WTC11 (cell line): ENCODE results near the gene SPACA7. TPM values are rescaled to one million over a fixed set of nuclear protein-coding genes. Genes with fewer than 3 reads are reported as not detected.

Experiments used
- ATAC-seq: fragments of 200-7000 bp; cut with Tn5 transposase; 2 replicates; pipeline ENCODE4 v1.10.0; 2021; ENCODE audit warnings: mild to moderate bottlenecking, moderate library complexity
- CTCF ChIA-PET: fragments of 300-600 bp; sonication (Branson Sonifier 250); formaldehyde crosslinking; loops from one replicate; lab custom pipeline; 2021; ENCODE audit warnings: antibody characterized with exemption; lab: Charles Lee
- POLR2A ChIA-PET: fragments of 350-600 bp; sonication (Branson Sonifier 250); formaldehyde crosslinking; loops from one replicate; lab custom pipeline; 2021; ENCODE audit warnings: antibody characterized with exemption; lab: Charles Lee
- DNase-seq: peaks from one replicate; pipeline ENCODE4 v3.0.0; 2021; ENCODE audit warnings: low spot score
- H3K27ac Mint-ChIP-seq: 2 replicates; pipeline ENCODE4 v1.8.0; 2021; ENCODE audit warnings: mixed read lengths
- H3K27me3 Mint-ChIP-seq: 2 replicates; pipeline ENCODE4 v1.8.0; 2021; ENCODE audit warnings: low read depth, mild to moderate bottlenecking, moderate library complexity, mixed read lengths
- H3K36me3 Mint-ChIP-seq: 2 replicates; pipeline ENCODE4 v1.8.0; 2021; ENCODE audit warnings: mixed read lengths
- H3K4me1 Mint-ChIP-seq: 2 replicates; pipeline ENCODE4 v1.8.0; 2022; ENCODE audit warnings: mixed read lengths
- H3K4me3 Mint-ChIP-seq: 2 replicates; pipeline ENCODE4 v1.8.0; 2021; ENCODE audit warnings: mild to moderate bottlenecking, moderate library complexity, mixed read lengths
- H3K9me3 Mint-ChIP-seq: 2 replicates; pipeline ENCODE4 v1.8.0; 2021; ENCODE audit warnings: mixed read lengths
- ARID4B ChIP-seq: sonication (generic); formaldehyde crosslinking; IDR thresholded peaks from 2 replicates; pipeline ENCODE4 v1.8.0; 2023; ENCODE audit warnings: missing genetic modification reagents, mild to moderate bottlenecking, borderline replicate concordance
- CREB1 ChIP-seq: sonication (generic); formaldehyde crosslinking; IDR thresholded peaks from 2 replicates; pipeline ENCODE4 v1.8.0; 2023; ENCODE audit warnings: mild to moderate bottlenecking, missing genetic modification reagents
- CREM ChIP-seq: sonication (generic); formaldehyde crosslinking; IDR thresholded peaks from 2 replicates; pipeline ENCODE4 v1.8.1; 2022; ENCODE audit warnings: mild to moderate bottlenecking, missing genetic modification reagents, moderate library complexity
- E2F4 ChIP-seq: sonication (generic); formaldehyde crosslinking; IDR thresholded peaks from 2 replicates; pipeline ENCODE4 v1.8.1; 2022; ENCODE audit warnings: low read depth, mild to moderate bottlenecking, moderate library complexity, missing genetic modification reagents, borderline replicate concordance
- EMX1 ChIP-seq: fragments of 250-450 bp; sonication (Bioruptor Pico); IDR thresholded peaks from 2 replicates; pipeline ENCODE4 v1.8.0; 2021; ENCODE audit warnings: mild to moderate bottlenecking
- ERG ChIP-seq: fragments of 250-450 bp; sonication (Bioruptor Pico); IDR thresholded peaks from 2 replicates; pipeline ENCODE4 v1.8.0; 2021; ENCODE audit warnings: mild to moderate bottlenecking
- ESRRA ChIP-seq: sonication (generic); formaldehyde crosslinking; IDR thresholded peaks from 2 replicates; pipeline ENCODE4 v1.8.1; 2022; ENCODE audit warnings: mild to moderate bottlenecking, missing genetic modification reagents, borderline replicate concordance
- FOXP1 ChIP-seq: sonication (generic); formaldehyde crosslinking; IDR thresholded peaks from 2 replicates; pipeline ENCODE4 v1.8.0; 2022; ENCODE audit warnings: missing genetic modification reagents, mild to moderate bottlenecking, moderate library complexity, borderline replicate concordance
- GTF2I ChIP-seq: fragments of 250-450 bp; sonication (Bioruptor Pico); conservative IDR thresholded peaks from 2 replicates; pipeline ENCODE4 v1.4.0; 2021; ENCODE audit warnings: mild to moderate bottlenecking
- NFYB ChIP-seq: sonication (generic); formaldehyde crosslinking; conservative IDR thresholded peaks from 2 replicates; pipeline ENCODE4 v1.8.0; 2022; ENCODE audit warnings: low read depth, missing genetic modification reagents
- NR2C2 ChIP-seq: sonication (generic); formaldehyde crosslinking; IDR thresholded peaks from 2 replicates; pipeline ENCODE4 v1.8.0; 2022; ENCODE audit warnings: mild to moderate bottlenecking, missing genetic modification reagents
- OVOL2 ChIP-seq: fragments of 250-450 bp; sonication (Bioruptor Pico); IDR thresholded peaks from 2 replicates; pipeline ENCODE4 v1.9.0; 2021; ENCODE audit warnings: mild to moderate bottlenecking, borderline replicate concordance
- SMAD4 ChIP-seq: sonication (generic); formaldehyde crosslinking; IDR thresholded peaks from 2 replicates; pipeline ENCODE4 v1.8.0; 2022; ENCODE audit warnings: mild to moderate bottlenecking, missing genetic modification reagents
- SP1 ChIP-seq: sonication (generic); formaldehyde crosslinking; conservative IDR thresholded peaks from 2 replicates; pipeline ENCODE4 v1.8.1; 2022; ENCODE audit warnings: missing genetic modification reagents
- TCF7 ChIP-seq: sonication (generic); formaldehyde crosslinking; IDR thresholded peaks from 2 replicates; pipeline ENCODE4 v1.8.0; 2022; ENCODE audit warnings: mild to moderate bottlenecking, low read depth, missing genetic modification reagents, moderate library complexity
- TEAD1 ChIP-seq: sonication (generic); formaldehyde crosslinking; IDR thresholded peaks from 2 replicates; pipeline ENCODE4 v1.8.0; 2022; ENCODE audit warnings: mild to moderate bottlenecking, missing genetic modification reagents
- TEAD4 ChIP-seq: sonication (generic); formaldehyde crosslinking; IDR thresholded peaks from 2 replicates; pipeline ENCODE4 v1.8.0; 2022; ENCODE audit warnings: mild to moderate bottlenecking, missing genetic modification reagents
- USF1 ChIP-seq: sonication (generic); formaldehyde crosslinking; IDR thresholded peaks from 2 replicates; pipeline ENCODE4 v1.8.0; 2022; ENCODE audit warnings: mild to moderate bottlenecking, missing genetic modification reagents
- ZMAT4 ChIP-seq: fragments of 250-450 bp; sonication (Bioruptor Pico); IDR thresholded peaks from 2 replicates; pipeline ENCODE4 v1.9.0; 2021; ENCODE audit warnings: mild to moderate bottlenecking
- ZNF138 ChIP-seq: sonication (generic); formaldehyde crosslinking; conservative IDR thresholded peaks from 2 replicates; pipeline ENCODE4 v1.8.1; 2022; ENCODE audit warnings: mild to moderate bottlenecking, moderate library complexity, missing genetic modification reagents
- ZNF219 ChIP-seq: sonication (generic); formaldehyde crosslinking; IDR thresholded peaks from 2 replicates; pipeline ENCODE4 v1.8.0; 2023; ENCODE audit warnings: missing genetic modification reagents, mild to moderate bottlenecking, borderline replicate concordance
- total RNA-seq: library from RNA; stranded (reverse); gene quantifications from 3 replicates; pipeline ENCODE4 v1.2.3, GENCODE V29; 2021
- TF ChIP-seq, protein P1 (sequence below): fragments of 250-450 bp; sonication (Bioruptor Pico); conservative IDR thresholded peaks from 2 replicates; pipeline ENCODE4 v1.9.0; 2021; ENCODE audit warnings: mild to moderate bottlenecking
- TF ChIP-seq, protein P2 (sequence below): fragments of 250-450 bp; sonication (Bioruptor Pico); IDR thresholded peaks from 2 replicates; pipeline ENCODE4 v1.9.0; 2021; ENCODE audit warnings: moderate library complexity, mild to moderate bottlenecking, inconsistent platforms, borderline replicate concordance

SPACA7 gene
- total RNA-seq, 1 experiment from 2014 or later, result not detected

DNA sequence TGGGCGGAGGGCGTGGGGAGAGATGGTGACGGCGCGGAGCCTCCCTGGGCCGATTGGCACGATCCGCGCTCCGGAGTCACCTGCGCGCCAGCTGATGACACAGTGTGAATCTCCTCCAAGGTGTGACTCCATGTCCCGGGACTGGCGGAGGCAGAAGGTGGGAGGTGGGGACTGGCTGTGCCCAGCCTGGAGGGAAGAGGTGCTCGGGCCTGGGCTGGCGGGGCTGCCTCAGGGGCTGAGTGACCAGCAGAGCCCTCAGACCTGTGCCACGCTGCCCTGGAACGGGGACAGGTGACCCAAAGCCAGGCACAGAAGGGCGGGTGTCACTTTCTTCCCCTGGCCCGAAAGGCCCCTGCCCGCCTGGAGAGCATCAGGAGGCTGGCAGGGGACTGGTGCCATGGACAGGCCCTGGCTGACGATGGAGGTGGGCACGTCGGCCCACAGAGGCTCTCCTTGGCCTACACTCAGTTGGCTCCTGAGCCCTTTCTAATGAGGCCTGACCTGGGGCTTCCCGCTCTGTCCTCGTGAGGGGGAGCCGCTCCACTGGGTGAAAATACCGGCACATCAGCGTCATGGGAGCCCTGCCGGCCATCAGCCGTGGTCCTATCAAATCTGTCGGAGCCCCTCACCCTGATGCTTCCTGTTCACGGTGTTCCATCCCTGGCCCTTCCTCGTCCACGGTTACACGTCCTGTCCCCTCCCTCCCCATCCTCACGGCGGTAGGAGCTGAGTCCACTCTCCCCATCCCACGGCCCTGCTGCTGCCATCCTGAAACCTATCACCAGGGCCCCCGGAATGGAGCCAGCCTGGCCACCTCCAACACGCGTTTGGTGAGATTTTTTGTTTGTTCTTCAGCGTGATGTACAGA, 75.6 kb downstream of the SPACA7 start:
- TF ChIP-seq ESRRA (no peak), GTF2I (no peak), SMAD4 (CRISPR knock-in tag) (no peak), EMX1 (CRISPR knock-in tag) (no peak), SP1 (no peak), ZMAT4 (CRISPR knock-in tag) (no peak), TEAD4 (CRISPR knock-in tag) (no peak), NR2C2 (CRISPR knock-in tag) (no peak), TCF7 (CRISPR knock-in tag) (no peak), NFYB (no peak), FOXP1 (CRISPR knock-in tag) (no peak), ARID4B (CRISPR knock-in tag) (no peak)
- TF ChIP-seq, protein P1, sequence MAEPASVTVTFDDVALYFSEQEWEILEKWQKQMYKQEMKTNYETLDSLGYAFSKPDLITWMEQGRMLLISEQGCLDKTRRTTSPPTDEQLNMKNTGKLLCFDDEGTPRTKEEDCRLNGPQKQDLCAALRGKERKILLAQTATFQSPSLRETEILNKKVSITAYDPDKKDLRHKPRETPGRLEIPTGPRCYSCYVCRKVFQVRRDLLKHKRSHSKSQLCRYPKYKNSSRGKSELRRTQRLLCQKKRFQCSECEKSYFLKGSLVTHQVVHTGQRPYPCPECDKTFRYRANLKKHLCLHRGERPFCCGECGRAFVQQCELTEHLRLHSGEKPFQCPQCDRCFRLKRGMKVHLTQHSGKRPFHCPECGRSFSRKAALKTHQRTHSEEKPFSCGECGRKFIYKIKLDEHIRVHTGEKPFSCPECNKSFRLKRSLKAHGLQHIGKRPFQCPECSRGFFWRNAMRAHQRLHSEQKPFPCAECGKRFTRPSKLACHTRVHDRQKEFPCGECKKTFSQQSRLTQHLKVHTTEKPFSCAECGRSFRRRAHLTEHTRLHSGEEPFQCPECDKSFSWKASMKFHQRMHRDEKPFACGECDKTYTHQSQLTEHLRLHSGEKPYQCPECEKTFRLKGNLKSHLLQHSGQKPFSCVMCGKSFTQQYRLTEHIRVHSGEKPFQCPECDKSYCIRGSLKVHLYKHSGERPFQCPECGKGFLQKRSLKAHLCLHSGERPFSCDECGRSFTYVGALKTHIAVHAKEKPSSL (CRISPR knock-in tag), result no peak
- TF ChIP-seq, protein P2, sequence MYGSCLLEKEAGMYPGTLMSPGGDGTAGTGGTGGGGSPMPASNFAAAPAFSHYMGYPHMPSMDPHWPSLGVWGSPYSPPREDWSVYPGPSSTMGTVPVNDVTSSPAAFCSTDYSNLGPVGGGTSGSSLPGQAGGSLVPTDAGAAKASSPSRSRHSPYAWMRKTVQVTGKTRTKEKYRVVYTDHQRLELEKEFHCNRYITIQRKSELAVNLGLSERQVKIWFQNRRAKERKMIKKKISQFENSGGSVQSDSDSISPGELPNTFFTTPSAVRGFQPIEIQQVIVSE (CRISPR knock-in tag), result no peak
- ChIA-PET CTCF (no interaction called here), POLR2A (no interaction called here)
- Mint-ChIP-seq H3K4me3 (no peak overlapping the region), H3K36me3 (no peaks in the 10 kb centered on the region), H3K27ac (no peak overlapping the region), H3K9me3 (peaks cover 6% of the 10 kb centered on the region), H3K4me1 (no peaks in the 10 kb centered on the region), H3K27me3 (no peaks in the 10 kb centered on the region)
- ATAC-seq (no peak), DNase-seq (no peak)

- ChIA-PET POLR2A (no interaction called here), CTCF (no interaction called here)
- no peak for ATAC-seq
- Mint-ChIP-seq H3K27ac (no peak overlapping the region), H3K9me3 (peaks cover 6% of the 10 kb centered on the region), H3K4me3 (no peak overlapping the region), H3K27me3 (no peaks in the 10 kb centered on the region), H3K36me3 (no peaks in the 10 kb centered on the region), H3K4me1 (no peaks in the 10 kb centered on the region)
- no peak for DNase-seq
- TF ChIP-seq CREM (no peak), E2F4 (CRISPR knock-in tag) (no peak), ZNF219 (CRISPR knock-in tag) (no peak), CREB1 (no peak), SMAD4 (CRISPR knock-in tag) (no peak), ERG (CRISPR knock-in tag) (no peak), TEAD1 (CRISPR knock-in tag) (no peak), ZNF138 (CRISPR knock-in tag) (no peak), OVOL2 (no peak), USF1 (CRISPR knock-in tag) (no peak)
These were observed 76.4 kb downstream of the SPACA7 start for GRCh38 chr13:112452380-112453206.
